ENCODE data around the gene NDUFAF8.

NDUFAF8 gene

GRCh38 chr17:81259058-81259605 is 20.0 kb downstream of the NDUFAF8 start:
- no peaks in the 10 kb centered on the region for H3K9me3 ChIP-seq
- TF ChIP-seq CTCF (IDR thresholded peaks at IDR 0.05; ENCODE audit: low read depth, low read length), result no peak
- no peaks in the 10 kb centered on the region; the same call in 1 of the 2 replicates for H3K36me3 ChIP-seq
- H3K4me3 ChIP-seq (ENCODE audit: low read depth, low read length), result no peak overlapping the region
- DNase-seq, result no peak
- H3K27me3 ChIP-seq, result no peaks in the 10 kb centered on the region
- H3K4me1 ChIP-seq, result peaks cover 8% of the 10 kb centered on the region

GRCh38 chr17:81260171-81260570 is 21.1 kb downstream of the NDUFAF8 start:
- no peak for TF ChIP-seq CTCF (IDR thresholded peaks at IDR 0.05; ENCODE audit: low read depth, low read length)
- no peaks in the 10 kb centered on the region for H3K9me3 ChIP-seq
- H3K36me3 ChIP-seq, result no peaks in the 10 kb centered on the region; the same call in 1 of the 2 replicates
- DNase-seq, result no peak
- H3K4me1 ChIP-seq, result peaks cover 5% of the 10 kb centered on the region
- H3K27me3 ChIP-seq, result no peaks in the 10 kb centered on the region
- H3K4me3 ChIP-seq (ENCODE audit: low read depth, low read length), result no peak overlapping the region

- peaks cover 3% of the 10 kb centered on the region; the same call in 1 of the 2 replicates for H3K4me1 ChIP-seq
These were observed 21.5 kb downstream of the NDUFAF8 start for GRCh38 chr17:81260641-81261040.

GRCh38 chr17:81261096-81261495 is 22.0 kb downstream of the NDUFAF8 start:
- no peak for TF ChIP-seq CTCF (IDR thresholded peaks at IDR 0.05; ENCODE audit: low read depth, low read length)
- Histone ChIP-seq H3K4me3 (ENCODE audit: low read depth, low read length) (no peak overlapping the region), H3K36me3 (no peaks in the 10 kb centered on the region; the same call in 1 of the 2 replicates), H3K4me1 (peaks cover 3% of the 10 kb centered on the region; the same call in 1 of the 2 replicates), H3K27me3 (no peaks in the 10 kb centered on the region), H3K9me3 (no peaks in the 10 kb centered on the region)
- DNase-seq, result no peak

More at GRCh38 chr17:81260641-81261040, 21.5 kb downstream of the NDUFAF8 start:
- no peak for DNase-seq
- no peaks in the 10 kb centered on the region for H3K9me3 ChIP-seq
- no peaks in the 10 kb centered on the region; the same call in 1 of the 2 replicates for H3K36me3 ChIP-seq
- no peaks in the 10 kb centered on the region for H3K27me3 ChIP-seq
- no peak overlapping the region for H3K4me3 ChIP-seq (ENCODE audit: low read depth, low read length)
- TF ChIP-seq CTCF (IDR thresholded peaks at IDR 0.05; ENCODE audit: low read depth, low read length), result no peak

- no peaks in the 10 kb centered on the region; the same call in 1 of the 2 replicates for H3K36me3 ChIP-seq
- no peaks in the 10 kb centered on the region for H3K27me3 ChIP-seq
- no peak overlapping the region for H3K4me3 ChIP-seq (ENCODE audit: low read depth, low read length)
- peaks cover 3% of the 10 kb centered on the region; the same call in 1 of the 2 replicates for H3K4me1 ChIP-seq
- no peak for TF ChIP-seq CTCF (IDR thresholded peaks at IDR 0.05; ENCODE audit: low read depth, low read length)
- no peak for DNase-seq
- no peaks in the 10 kb centered on the region for H3K9me3 ChIP-seq
These were observed 22.6 kb downstream of the NDUFAF8 start for GRCh38 chr17:81261582-81262336.
